KOPT-K1 (cell line): ENCODE data around the gene TBC1D10A.
"Not testable (repeated sequence)": the region's sequence is repeated elsewhere in the genome, so short reads cannot be mapped to it uniquely, and the experiment has no call there.

Experiments used
- H3K27ac ChIP-seq: fragments of 200-600 bp; sonication (generic); 2 replicates; pipeline ENCODE4 v1.5.1; 2016; ENCODE audit warnings: antibody characterized with exemption, mild to moderate bottlenecking, low read depth, low read length; ENCODE audit not compliant: poor library complexity, severe bottlenecking
- H3K36me3 ChIP-seq: fragments of 200-600 bp; sonication (generic); 2 replicates; pipeline ENCODE4 v1.5.1; 2017; ENCODE audit warnings: antibody characterized with exemption, mild to moderate bottlenecking, low read length, moderate library complexity; ENCODE audit not compliant: insufficient read depth
- H3K9me3 ChIP-seq: fragments of 200-600 bp; sonication (generic); 2 replicates; pipeline ENCODE4 v1.5.1; 2017; ENCODE audit warnings: antibody characterized with exemption, low read length, mild to moderate bottlenecking; ENCODE audit not compliant: insufficient read depth, poor library complexity, severe bottlenecking

TBC1D10A gene

GRCh38 chr22:30357236-30357570 is 30.5 kb upstream of the TBC1D10A start:
- Histone ChIP-seq H3K36me3 (peaks cover 31% of the 10 kb centered on the region), H3K27ac (peak overlapping the region; percentile 90), H3K9me3 (no peaks in the 10 kb centered on the region)

GRCh38 chr22:30356449-30357235 is 29.9 kb upstream of the TBC1D10A start, which contains the start of the genes CCDC157 and SF3A1:
Gene CCDC157, plus strand, starts transcription at chr22:30357007. Its CDS starts 8,994 bp downstream, at chr22:30366001.
Gene SF3A1, minus strand, starts transcription at chr22:30356894. Its CDS starts 102 bp downstream, at chr22:30356792.
- H3K36me3 ChIP-seq: peaks cover 36% of the 10 kb centered on the region
- no peaks in the 10 kb centered on the region for H3K9me3 ChIP-seq
- peak within 1 kb of the TSS; percentile 90 for H3K27ac ChIP-seq

GRCh38 chr22:30354644-30355043 is 27.9 kb upstream of the TBC1D10A start:
- Histone ChIP-seq H3K27ac (no peak overlapping the region), H3K36me3 (peaks cover 56% of the 10 kb centered on the region), H3K9me3 (no peaks in the 10 kb centered on the region)

GRCh38 chr22:30351226-30351625 is 24.5 kb upstream of the TBC1D10A start:
- H3K36me3 ChIP-seq: peaks cover 91% of the 10 kb centered on the region
- no peak overlapping the region for H3K27ac ChIP-seq
- no peaks in the 10 kb centered on the region for H3K9me3 ChIP-seq

- Histone ChIP-seq H3K9me3 (no peaks in the 10 kb centered on the region), H3K36me3 (peaks cover 99% of the 10 kb centered on the region), H3K27ac (no peak overlapping the region)
Observed at GRCh38 chr22:30348809-30349208, 22.1 kb upstream of the TBC1D10A start.

- Histone ChIP-seq H3K36me3 (peaks cover 99% of the 10 kb centered on the region), H3K27ac (no peak overlapping the region), H3K9me3 (no peaks in the 10 kb centered on the region)
Observed at GRCh38 chr22:30348404-30348803, 21.7 kb upstream of the TBC1D10A start.

GRCh38 chr22:30347255-30347892 is 20.6 kb upstream of the TBC1D10A start:
- Histone ChIP-seq H3K9me3 (no peaks in the 10 kb centered on the region), H3K27ac (no peak overlapping the region), H3K36me3 (peaks cover 100% of the 10 kb centered on the region)

- Histone ChIP-seq H3K36me3 (peaks cover 100% of the 10 kb centered on the region), H3K9me3 (no peaks in the 10 kb centered on the region), H3K27ac (no peak overlapping the region)
Observed at GRCh38 chr22:30344447-30345200, 17.9 kb upstream of the TBC1D10A start.

- Histone ChIP-seq H3K27ac (no peak overlapping the region), H3K9me3 (no peaks in the 10 kb centered on the region), H3K36me3 (peaks cover 100% of the 10 kb centered on the region)
Observed at GRCh38 chr22:30340911-30341685, 14.4 kb upstream of the TBC1D10A start.

- Histone ChIP-seq H3K36me3 (peaks cover 100% of the 10 kb centered on the region), H3K9me3 (no peaks in the 10 kb centered on the region), H3K27ac (no peak overlapping the region)
Observed at GRCh38 chr22:30338802-30339201, 12.1 kb upstream of the TBC1D10A start.

- H3K27ac ChIP-seq, H3K9me3 ChIP-seq: not testable (repeated sequence)
- peaks cover 100% of the 10 kb centered on the region for H3K36me3 ChIP-seq
Observed at GRCh38 chr22:30338341-30338740, 11.6 kb upstream of the TBC1D10A start.

GRCh38 chr22:30337461-30337778 is 10.7 kb upstream of the TBC1D10A start:
- Histone ChIP-seq H3K36me3 (peaks cover 100% of the 10 kb centered on the region), H3K27ac (no peak overlapping the region), H3K9me3 (no peaks in the 10 kb centered on the region)

- Histone ChIP-seq H3K27ac (no peak overlapping the region), H3K9me3 (no peaks in the 10 kb centered on the region), H3K36me3 (peaks cover 100% of the 10 kb centered on the region)
Observed at GRCh38 chr22:30336752-30337460, 10.2 kb upstream of the TBC1D10A start.

GRCh38 chr22:30335236-30335635 is 8.5 kb upstream of the TBC1D10A start:
- H3K36me3 ChIP-seq: peaks cover 100% of the 10 kb centered on the region
- H3K27ac ChIP-seq: no peak overlapping the region
- H3K9me3 ChIP-seq: no peaks in the 10 kb centered on the region
